ENCODE measurements around the gene IGSF3. TPM values are rescaled to one million over a fixed set of nuclear protein-coding genes. Genes with fewer than 3 reads are reported as not detected.

The IGSF3 gene
- total and polyA plus RNA-seq, 2 experiments from 2014 or later: 29.0 to 130 TPM

GRCh38 chr1:116711263-116711840 is 43.8 kb upstream of the IGSF3 start:
- no peak overlapping the region for H3K27ac ChIP-seq
- peak in 1 of 2 donors; percentile 49 for DNase-seq (ENCODE audit: low read depth in 1 of 2, low spot score in 1 of 2)
- peaks cover 7% of the 10 kb centered on the region for H3K4me1 ChIP-seq (ENCODE audit: low read depth)
- no peaks in the 10 kb centered on the region for H3K9me3 ChIP-seq (ENCODE audit: low read depth)
- no peaks in the 10 kb centered on the region for H3K36me3 ChIP-seq
- no peak for TF ChIP-seq CTCF (IDR thresholded peaks at IDR 0.05; ENCODE audit: low read depth, low read length)
- no peak overlapping the region for H3K4me3 ChIP-seq
- H3K27me3 ChIP-seq: no peaks in the 10 kb centered on the region

- H3K9me3 ChIP-seq (ENCODE audit: low read depth): no peaks in the 10 kb centered on the region
- H3K36me3 ChIP-seq: no peaks in the 10 kb centered on the region
- no peak for TF ChIP-seq CTCF (IDR thresholded peaks at IDR 0.05; ENCODE audit: low read depth, low read length)
- no peak for DNase-seq (ENCODE audit: low read depth in 1 of 2, low spot score in 1 of 2)
- no peak overlapping the region for H3K27ac ChIP-seq
- H3K27me3 ChIP-seq: no peaks in the 10 kb centered on the region
- no peak overlapping the region for H3K4me3 ChIP-seq
- H3K4me1 ChIP-seq (ENCODE audit: low read depth): peaks cover 7% of the 10 kb centered on the region
Observed at GRCh38 chr1:116710420-116711262, 43.1 kb upstream of the IGSF3 start.

- Histone ChIP-seq H3K4me1 (ENCODE audit: low read depth) (peaks cover 7% of the 10 kb centered on the region), H3K27ac (no peak overlapping the region), H3K4me3 (no peak overlapping the region), H3K9me3 (ENCODE audit: low read depth) (no peaks in the 10 kb centered on the region), H3K27me3 (no peaks in the 10 kb centered on the region), H3K36me3 (no peaks in the 10 kb centered on the region)
- DNase-seq (ENCODE audit: low read depth in 1 of 2, low spot score in 1 of 2): no peak
- TF ChIP-seq CTCF (IDR thresholded peaks at IDR 0.05; ENCODE audit: low read depth, low read length): no peak
Observed at GRCh38 chr1:116709666-116710167, 42.2 kb upstream of the IGSF3 start.

- H3K27ac ChIP-seq: no peak overlapping the region
- no peaks in the 10 kb centered on the region for H3K27me3 ChIP-seq
- no peaks in the 10 kb centered on the region for H3K36me3 ChIP-seq
- DNase-seq (ENCODE audit: low read depth in 1 of 2, low spot score in 1 of 2): no peak
- H3K4me1 ChIP-seq (ENCODE audit: low read depth): peaks cover 7% of the 10 kb centered on the region
- no peak overlapping the region for H3K4me3 ChIP-seq
- TF ChIP-seq CTCF (IDR thresholded peaks at IDR 0.05; ENCODE audit: low read depth, low read length): no peak
- H3K9me3 ChIP-seq (ENCODE audit: low read depth): no peaks in the 10 kb centered on the region
Observed at GRCh38 chr1:116708255-116708900, 40.8 kb upstream of the IGSF3 start.

GRCh38 chr1:116706841-116707240 is 39.3 kb upstream of the IGSF3 start:
- no peak for TF ChIP-seq CTCF (IDR thresholded peaks at IDR 0.05; ENCODE audit: low read depth, low read length)
- no peaks in the 10 kb centered on the region for H3K36me3 ChIP-seq

More at GRCh38 chr1:116706841-116707240, 39.3 kb upstream of the IGSF3 start:
- Histone ChIP-seq H3K4me3 (no peak overlapping the region), H3K9me3 (ENCODE audit: low read depth) (no peaks in the 10 kb centered on the region), H3K4me1 (ENCODE audit: low read depth) (peaks cover 4% of the 10 kb centered on the region), H3K27ac (no peak overlapping the region), H3K27me3 (no peaks in the 10 kb centered on the region)
- no peak for DNase-seq (ENCODE audit: low read depth in 1 of 2, low spot score in 1 of 2)

Measured in cardiac muscle cell (in vitro differentiated cells and primary cell).